GM19452 (cell line): ENCODE data around the gene NUP93.
"Not testable (repeated sequence)": the region's sequence is repeated elsewhere in the genome, so short reads cannot be mapped to it uniquely, and the experiment has no call there.

Source experiments
- ATAC-seq: cut with Tn5 transposase; IDR thresholded peaks from one replicate; pipeline ENCODE4 v1.9.1; 2021; ENCODE audit not compliant: unreplicated experiment

Gene NUP93

DNA sequence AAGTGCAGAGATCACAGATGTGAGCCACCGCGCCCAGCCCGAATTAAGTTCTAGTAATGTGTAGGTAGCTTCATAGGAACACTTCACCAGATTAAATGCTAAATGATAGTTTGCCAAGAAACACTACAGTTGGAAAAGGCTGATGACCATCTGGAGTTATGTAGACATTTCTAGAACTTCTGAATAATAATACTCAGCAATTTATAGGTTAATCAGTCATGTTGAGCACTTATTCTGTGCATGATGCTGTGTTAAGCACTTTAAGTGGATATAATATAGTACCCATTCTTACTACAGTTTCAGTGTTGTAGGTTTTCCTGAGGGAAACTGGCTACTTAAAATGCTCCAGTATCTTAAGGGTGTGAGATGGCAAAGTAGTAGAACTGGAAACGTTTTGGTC lies 45.2 kb downstream of the NUP93 start:
- ATAC-seq: no peak

DNA sequence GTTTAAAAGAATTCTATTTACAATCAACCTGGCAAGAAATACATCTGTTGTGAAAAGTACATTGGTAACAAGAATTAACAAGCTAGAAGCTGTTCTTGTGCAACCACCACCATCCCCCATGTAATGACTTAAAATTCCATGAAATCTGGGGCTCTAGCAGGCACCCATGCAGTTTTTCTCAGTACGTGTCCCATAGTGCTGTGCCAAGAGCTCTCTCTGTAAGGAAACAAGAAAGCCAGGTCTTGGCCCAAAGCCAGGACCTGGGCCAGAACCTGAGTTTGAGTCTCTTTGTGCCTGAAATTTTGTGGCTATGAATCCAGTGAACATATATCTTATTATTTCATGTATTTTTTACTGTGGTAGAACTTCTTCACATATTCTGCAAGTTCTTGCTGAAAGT lies 46.6 kb downstream of the NUP93 start:
- no peak for ATAC-seq

DNA sequence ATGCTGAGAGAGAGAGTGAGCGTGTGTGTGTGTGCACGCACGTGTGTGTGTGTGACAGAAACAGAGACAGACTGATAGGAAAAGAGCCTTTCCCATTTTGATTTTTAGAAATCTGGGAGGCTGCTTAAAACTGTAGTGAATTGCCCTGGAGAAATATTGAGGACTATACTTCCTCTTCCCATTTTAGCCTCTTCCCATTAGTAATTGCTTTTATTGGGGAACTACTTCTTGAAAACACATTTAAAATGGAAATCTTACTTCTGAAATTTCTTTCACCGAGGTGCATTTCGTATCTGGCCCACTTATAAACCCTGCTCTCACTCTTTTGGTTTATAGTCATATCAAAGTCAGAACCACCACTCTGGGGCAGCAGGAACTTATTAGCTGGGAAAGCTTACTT lies 47.1 kb downstream of the NUP93 start:
- ATAC-seq: no peak

DNA sequence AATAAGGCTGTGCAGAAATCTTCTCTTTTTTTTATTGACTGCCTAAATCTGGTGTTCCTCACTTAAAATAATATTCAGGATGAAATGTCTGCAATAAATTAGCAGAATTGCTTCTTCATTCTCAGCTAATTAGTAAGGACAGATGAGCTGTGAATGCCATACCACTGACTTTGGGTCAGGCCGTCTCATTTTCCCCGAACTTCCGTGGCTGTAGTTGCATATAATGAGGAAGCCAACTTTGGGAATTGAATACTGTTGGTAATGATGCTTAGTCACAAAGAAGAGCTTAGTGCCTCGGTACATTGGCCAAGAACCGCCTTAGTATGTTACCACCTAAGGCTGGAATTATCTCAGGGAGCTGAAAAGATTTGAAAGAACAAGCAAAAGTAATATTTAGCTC lies 47.6 kb downstream of the NUP93 start:
- no peak for ATAC-seq

DNA sequence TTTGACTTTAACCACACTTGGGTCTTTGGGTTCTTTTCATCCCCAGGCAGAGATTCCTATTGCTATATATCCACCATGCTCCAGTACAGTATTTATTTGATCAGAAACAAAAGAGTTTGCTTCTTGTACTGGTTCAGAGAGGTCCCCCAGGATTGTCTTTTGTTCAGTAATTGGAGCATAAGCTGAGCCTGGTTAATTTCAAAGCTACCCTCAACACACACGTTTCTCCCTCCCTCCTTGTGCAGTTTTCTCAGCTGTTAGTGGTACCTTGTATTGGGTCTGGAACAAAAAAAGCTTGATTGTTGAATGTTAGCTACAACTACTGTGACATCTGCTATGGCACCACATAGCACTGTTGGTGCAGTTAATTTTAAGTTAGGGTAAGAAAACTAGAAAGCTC lies 50.0 kb downstream of the NUP93 start:
- ATAC-seq: no peak

DNA sequence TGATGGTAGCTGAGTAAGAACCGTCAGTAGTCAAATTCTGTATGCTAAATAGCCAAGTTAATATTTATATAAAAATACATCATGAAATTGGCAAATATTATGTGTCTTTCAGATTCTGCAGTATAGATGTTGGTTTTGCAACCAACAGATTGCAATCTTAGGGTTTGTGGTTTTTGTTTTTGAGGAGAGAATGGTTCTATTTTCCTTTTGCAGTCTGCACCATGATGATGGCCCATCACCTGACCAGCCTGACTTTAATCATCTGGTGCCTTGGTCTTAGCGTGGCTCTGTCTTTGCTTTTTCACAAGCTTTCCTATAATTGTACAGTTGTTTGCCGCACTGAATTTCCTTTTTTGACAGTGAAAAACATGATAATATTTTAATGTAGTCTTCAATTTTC lies 50.7 kb downstream of the NUP93 start:
- ATAC-seq: no peak

DNA sequence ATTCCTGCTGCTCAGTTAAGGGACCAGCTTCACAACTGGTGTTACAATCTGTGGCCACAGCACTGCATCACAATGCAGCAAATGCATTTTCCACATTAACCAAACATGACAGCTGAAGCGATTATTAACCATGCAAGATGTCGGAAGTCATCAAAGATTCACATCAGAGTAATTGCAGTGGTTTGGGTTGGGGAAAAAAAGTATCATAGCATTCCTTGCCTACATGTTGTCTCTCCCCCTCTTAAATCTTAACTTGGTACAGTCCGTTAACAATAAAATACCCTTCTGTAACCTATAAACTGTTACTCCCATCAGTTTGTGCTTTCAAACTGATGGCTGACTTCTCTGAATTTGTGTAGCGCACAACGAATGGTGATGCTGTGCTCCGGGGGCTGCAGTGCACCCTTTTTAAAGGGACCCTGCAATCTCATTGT lies 51.6 kb downstream of the NUP93 start:
- ATAC-seq: no peak

DNA sequence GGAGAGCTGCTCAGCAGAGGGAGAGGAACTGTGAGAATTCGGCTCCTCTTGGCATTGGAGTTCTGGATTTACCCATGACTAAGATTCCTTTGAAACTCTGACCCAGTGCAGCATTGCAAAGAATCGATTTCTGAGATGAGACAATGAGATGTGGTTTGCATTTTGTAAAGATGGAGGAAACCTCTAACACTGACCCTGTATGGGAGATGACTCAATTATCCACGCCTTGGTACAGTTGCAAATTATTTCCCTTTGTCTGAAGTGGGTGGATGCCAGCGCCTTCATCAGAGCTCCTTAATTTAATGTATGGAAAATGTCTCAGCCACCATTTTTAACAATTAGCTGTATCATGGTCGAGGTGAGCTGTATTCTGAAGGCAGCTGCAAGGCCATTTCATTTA lies 53.4 kb downstream of the NUP93 start:
- ATAC-seq: no peak

DNA sequence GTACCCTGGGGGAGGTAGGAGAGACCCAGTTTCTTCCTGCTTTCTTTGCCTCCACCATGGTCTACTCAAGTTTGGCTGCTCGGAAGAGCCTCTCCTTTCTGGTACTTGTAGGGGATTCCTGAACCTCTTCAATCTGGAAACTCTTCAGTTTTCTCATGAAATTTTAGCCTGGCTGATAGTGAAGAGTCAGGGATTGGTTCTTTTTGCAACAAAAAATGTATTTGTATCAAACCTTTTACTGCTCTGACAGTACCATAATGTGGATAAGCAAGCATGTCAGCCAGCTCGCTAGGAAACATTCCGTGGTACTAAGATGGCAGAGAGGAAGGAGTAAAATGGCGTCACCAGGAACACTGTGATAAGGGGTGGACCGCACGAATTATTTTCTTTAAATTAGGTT lies 55.4 kb downstream of the NUP93 start:
- no peak for ATAC-seq

DNA sequence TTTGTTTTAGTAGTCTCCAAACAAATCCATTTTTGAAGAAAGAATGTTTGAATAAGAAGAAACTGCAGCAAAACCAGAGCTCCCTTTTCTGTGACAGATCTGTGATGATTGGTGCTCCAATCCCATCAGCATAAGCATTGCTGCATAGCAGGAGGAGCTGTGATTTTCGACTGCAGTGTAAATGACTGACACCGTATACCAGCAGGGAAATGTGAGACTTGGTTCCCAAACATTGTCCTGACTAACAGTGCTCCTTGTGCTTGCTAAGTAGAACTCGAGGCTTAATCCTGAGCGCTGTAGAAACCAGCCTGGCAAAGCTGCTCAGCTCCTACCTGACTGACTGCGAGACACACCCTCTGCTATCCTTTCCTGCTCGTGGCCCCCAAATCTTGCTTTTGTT lies 57.2 kb downstream of the NUP93 start:
- ATAC-seq: no peak

DNA sequence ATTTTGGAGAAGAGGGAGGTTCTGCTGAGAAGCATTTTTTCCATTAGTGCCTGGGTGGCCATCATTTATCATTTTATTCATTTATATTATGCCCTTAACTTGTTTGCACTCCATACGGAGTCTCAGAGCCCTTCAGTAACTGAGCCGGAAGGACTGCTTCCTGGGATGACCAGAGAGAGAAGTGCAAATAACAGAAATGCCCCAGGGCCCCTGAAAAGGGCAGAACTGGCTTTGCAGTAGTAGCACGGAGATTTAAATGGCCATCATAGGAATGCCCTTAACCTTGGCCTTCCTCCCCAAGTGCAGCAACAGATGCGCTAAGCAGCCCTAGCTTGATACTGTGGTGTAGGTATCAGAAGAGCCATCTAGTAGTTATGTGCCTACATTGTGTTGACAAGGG lies 58.5 kb downstream of the NUP93 start:
- no peak for ATAC-seq

DNA sequence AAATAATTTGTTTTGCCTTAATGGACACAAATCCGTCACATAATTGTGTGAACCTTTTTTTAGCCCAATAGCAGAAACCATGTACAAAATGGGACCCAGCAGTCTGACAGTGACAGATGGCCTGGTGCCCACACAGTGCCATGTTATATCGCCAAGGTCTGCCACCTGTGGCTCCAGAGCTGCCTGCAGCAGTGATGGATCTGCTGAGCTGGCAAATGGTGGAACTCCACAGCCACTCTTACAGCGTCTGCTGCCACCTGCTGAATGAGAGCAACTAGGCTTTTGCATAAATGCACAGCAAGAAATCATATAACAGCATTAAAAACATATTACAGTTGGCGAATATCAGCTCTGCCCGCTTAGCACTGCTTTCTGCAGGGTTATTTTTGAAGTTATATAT lies 59.4 kb downstream of the NUP93 start:
- ATAC-seq: no peak

DNA sequence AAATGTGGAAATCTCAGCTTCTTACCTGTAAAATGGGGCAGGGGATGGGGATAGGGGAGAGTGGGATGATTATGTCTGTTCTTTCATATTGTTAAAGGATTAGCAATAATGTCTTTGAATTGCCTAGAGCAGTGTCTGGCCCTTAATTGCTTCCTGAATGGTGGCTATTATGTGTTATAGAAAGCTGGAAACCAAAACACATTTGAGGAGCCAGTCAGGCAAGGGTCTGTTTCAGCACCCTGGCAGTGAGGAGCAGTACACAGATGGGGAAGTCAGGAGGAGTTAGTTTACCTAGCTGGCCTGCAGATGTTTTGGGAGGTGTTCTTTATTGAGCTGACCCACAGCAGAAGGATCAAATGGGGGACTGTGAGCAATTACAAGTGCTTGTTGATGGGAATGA lies 63.0 kb downstream of the NUP93 start:
- no peak for ATAC-seq

DNA sequence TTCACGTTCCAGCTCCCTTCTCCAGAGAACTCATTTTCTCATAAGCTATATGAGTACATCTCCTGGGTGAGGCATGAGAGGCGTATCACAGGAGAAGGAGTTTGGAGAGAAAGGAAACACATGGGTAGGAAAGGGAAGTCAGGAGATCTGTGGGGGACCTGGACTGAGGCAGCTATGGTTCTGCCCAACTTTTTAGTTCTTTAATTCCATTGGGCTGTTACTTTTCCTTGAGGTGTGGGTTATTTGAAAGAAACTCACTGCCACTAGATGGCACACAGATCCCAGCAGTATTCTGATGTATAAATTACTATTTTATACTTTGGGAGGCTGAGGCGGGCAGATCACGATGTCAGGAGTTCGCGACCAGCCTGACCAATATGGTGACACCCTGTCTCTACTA lies 63.6 kb downstream of the NUP93 start:
- no peak for ATAC-seq

DNA sequence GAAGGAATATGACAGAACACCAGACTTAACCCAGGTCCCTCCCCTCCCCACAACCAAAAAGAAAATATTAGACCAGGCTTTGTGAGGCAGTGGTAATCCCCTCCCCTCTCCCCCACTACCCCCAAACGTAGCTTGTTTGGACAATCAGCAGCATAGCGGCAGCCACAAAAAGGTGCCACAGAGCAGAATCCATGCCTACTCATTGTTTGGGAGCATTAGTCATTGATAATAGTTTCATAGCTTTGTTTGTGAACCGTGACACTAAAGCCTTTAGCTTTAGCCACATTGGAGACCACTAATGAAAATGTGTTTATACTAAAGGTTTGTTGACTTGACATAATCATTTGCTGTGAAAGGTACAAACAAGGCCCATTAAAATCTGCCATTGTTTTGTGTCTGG lies 65.1 kb downstream of the NUP93 start:
- no peak for ATAC-seq

DNA sequence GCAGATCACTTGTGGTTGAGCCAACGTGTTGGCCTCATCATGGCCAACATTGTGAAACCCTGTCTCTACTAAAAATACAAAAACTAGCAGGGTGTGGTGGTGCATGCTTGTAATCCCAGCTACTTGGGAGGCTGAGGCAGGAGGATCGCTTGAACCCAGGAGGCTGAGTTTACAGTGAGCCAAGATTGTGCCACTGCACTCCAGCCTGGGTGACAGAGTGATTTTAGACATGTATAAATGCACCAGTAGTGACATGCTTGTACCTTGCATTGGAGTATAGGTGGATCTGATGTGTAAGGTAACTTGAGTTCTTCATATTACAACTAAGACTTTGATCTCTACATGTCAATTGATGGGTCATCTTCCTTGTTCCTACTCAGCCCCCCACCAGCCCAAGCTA lies 67.1 kb downstream of the NUP93 start:
- not testable (repeated sequence) for ATAC-seq

DNA sequence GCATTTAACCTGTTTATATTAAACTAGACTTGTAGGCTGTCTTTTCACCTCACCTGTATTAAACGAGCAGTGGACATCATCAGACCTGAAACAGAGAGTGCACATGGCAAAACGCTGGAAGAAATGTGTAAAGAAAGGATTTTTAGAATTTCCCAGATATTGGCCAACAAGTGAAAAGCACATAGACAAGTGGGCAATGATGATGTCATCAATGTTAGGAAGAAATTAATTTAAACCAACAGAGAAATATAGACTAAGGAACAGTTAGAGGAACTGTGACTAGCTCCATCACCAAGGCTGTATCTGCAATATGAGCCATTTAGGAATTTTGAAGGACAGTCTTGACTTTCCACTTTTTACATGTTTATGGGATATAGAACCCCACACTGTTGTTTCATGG lies 67.9 kb downstream of the NUP93 start:
- ATAC-seq: no peak

DNA sequence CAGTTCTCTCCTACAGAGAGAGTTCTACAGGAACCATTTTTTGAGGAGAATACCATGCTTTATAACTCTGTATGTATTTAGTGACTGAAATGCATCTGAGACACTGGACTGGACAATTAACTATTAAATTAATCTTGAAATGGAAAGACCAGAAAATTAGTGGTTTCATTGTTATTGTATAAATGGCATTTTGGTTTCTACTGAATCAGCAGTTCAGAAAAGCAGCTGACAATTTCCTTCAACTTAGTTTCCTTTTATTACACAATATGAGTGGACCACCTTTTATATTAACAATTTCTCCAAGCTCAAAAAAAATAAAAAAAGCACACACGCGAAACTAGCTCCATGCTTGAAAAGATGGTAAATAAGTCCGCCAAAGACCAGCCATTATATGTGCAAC lies 69.0 kb downstream of the NUP93 start:
- no peak for ATAC-seq

DNA sequence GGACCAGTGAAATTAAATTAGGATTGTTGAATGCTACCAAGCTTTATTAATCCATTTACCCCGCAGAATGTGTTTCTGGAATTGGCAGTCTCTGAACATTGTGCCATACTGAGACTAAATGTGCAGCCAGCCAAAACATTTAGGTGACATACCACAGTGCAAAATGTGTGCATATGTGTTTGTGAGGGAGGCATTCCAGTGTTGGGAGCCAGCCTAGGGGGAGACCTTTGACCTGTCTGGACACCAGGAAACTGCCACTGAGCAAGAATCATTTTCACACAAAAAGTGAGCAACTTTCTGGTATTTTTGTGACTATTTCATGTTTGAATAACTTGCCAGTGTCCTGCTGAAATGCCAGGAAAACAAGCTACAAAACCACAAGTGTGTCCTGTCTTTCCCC lies 70.4 kb downstream of the NUP93 start:
- ATAC-seq: no peak

DNA sequence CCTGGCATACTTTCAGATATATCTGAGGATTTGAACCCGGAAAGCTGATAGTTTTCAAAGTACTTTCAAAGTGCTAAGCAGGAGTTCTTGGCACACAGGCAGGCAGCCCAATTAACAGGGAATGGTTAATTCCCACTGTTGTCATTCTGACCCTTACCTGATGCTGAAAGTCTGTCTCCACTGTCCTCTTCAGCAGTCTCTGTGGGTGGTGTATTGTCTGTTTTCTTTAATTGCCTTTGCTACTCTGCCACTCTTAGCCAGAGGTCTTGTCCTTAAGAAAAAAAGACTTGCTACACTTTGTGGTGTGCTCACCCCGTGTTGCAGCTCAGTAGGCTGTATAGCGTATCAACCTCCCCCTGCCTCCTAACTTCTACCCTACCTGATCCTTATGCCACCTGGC lies 71.8 kb downstream of the NUP93 start:
- no peak for ATAC-seq

DNA sequence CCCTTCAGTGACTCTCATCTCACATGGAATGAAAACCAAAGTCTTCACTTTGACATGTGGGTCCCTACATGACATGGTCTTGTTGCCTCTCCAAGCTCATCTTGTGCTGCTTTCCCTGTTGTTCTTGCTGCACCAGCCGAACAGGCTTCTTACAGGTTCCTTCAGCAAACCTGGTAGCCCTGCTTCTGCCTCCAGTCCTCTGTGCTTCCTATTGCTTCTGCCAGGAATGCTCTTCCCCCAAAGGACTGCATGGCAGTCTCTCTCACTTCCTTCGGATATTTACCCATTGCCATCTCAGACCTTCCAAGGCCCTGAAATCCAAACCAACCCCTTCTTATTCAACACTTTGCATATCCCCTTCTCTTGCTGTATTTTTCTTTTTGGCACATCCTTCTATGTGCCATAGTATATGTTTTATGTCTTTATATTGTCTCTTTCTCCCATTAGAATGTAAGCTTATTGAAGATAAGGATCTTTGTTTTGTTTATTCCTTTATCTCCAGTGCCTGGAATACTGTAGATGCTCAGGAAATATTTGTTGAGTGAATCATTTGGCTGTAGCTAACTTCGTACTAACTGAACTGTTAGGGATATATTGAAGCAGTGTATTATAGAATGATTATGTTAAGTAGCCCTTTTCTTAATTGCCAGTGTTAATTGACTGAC lies 77.2 kb downstream of the NUP93 start:
- no peak for ATAC-seq

DNA sequence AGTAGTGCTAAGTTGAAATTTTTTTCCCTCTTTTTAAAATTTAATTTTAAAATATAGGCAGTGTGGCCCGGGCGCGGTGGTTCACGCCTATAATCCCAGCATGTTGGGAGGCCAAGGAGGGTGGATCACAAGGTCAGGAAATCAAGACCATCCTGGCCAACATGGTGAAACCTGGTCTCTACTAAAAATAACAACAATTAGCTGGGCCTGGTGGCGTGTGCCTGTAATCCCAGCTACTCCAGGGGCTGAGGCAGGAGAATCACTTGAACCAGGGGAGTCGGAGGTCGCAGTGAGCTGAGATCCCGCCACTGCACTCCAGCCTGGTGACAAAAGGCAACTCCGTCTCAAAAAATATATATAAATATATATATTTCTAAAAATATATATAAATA lies 77.7 kb downstream of the NUP93 start:
- ATAC-seq: not testable (repeated sequence)

DNA sequence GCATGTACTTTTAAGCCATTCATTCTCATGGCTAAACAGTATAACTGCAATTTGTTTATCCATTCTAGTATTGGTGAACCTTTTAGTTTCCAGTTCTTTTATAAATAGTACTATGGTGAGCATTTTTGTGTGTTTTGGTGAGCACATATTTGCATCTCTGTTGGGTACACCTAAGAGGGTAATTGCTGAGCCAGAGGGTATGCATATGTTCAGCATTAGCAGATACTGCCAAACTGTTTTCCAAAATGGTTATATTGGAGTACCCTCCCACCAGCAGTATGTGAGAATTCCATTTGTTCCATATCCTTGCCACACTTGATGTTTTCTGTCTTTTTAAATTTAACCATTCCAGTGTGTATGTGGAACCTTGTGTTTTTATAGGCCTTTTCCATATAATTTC lies 81.0 kb downstream of the NUP93 start:
- no peak for ATAC-seq

DNA sequence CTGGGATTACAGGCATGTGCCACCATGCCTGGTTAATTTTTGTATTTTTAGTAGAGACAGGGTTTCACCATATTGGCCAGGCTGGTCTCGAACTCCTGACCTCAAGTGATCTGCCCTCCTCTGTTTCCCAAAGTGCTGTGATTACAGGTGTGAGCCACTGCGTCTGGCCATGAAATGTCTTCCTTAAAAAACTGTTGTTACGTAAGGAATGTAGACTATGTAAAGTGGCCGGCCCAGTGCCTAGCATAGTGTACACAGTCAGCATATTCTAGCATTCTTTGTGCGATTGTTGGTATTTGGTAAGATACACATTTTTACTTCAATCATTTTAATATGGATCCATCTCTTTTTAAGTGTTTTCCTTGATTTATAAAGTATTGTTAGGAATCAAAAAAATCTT lies 81.7 kb downstream of the NUP93 start:
- not testable (repeated sequence) for ATAC-seq
